Erythroblast (primary cell): ENCODE data around the gene RAB7A.

Experiments used
- GATA1 ChIP-seq: IDR thresholded peaks from 2 replicates; pipeline ENCODE4 v1.6.1; 2011; ENCODE audit warnings: low read depth, mild to moderate bottlenecking, control low read depth, low read length, moderate library complexity
- POLR2A ChIP-seq: IDR thresholded peaks from 2 replicates; pipeline ENCODE4 v1.6.1; 2011; ENCODE audit warnings: mild to moderate bottlenecking, low read length

GRCh38 chr3:128820252-128820839 lies 94.4 kb downstream of the RAB7A start:
- TF ChIP-seq POLR2A: no peak
- no peak for TF ChIP-seq GATA1
